Right atrium auricular region (tissue), 2 donors: ENCODE measurements around the gene PLGRKT. TPM values are rescaled to one million over a fixed set of nuclear protein-coding genes. Genes with fewer than 3 reads are reported as not detected.

Experiments
- DNase-seq: peaks from one replicate; pipeline ENCODE4 v3.0.0-alpha.2; 2019; ENCODE audit warnings: low spot score
- H3K27ac ChIP-seq, 2 donors: fragments of 200-600 bp; sonication (generic); 1 replicate in 1 of 2; 2 replicates in 1 of 2; pipeline ENCODE4 v1.5.1; 2016 to 2019
- H3K27me3 ChIP-seq, 2 donors: fragments of 200-600 bp; sonication (generic); one replicate each; pipeline versions ENCODE4 v1.5.1 to v1.6.0; 2017 to 2019
- H3K36me3 ChIP-seq: fragments of 200-600 bp; sonication (generic); one replicate; pipeline ENCODE4 v1.5.1; 2016
- H3K4me1 ChIP-seq, 2 donors: fragments of 200-600 bp; sonication (generic); one replicate each; pipeline versions ENCODE4 v1.5.1 to v1.6.0; 2017 to 2019
- H3K4me3 ChIP-seq, 2 donors: fragments of 200-600 bp; sonication (generic); 1 replicate in 1 of 2; 2 replicates in 1 of 2; pipeline ENCODE4 v1.5.1; 2017 to 2019; ENCODE audit warnings: mild to moderate bottlenecking in 1 of 2, moderate library complexity in 1 of 2
- H3K9me3 ChIP-seq, 2 donors: fragments of 200-600 bp; sonication (generic); one replicate each; pipeline ENCODE4 v1.5.1; 2019
- CTCF ChIP-seq, 2 donors: fragments of 200-600 bp; sonication (generic); IDR thresholded peaks; one replicate each; pipeline ENCODE4 v1.5.1; 2019; ENCODE audit warnings: antibody characterized with exemption in 2 of 2
- total RNA-seq, 2 donors: library from RNA; depleted of rRNA; stranded (reverse); fragments of >200 nt; gene quantifications; one replicate each; pipeline ENCODE4 v1.1.0, GENCODE V29; 2016

Gene PLGRKT
- total RNA-seq, 2 donors from 2014 or later: 17.6 to 30.4 TPM

GRCh38 chr9:5310851-5311250, 126.9 kb downstream of the PLGRKT start:
- Histone ChIP-seq H3K9me3 (peaks cover 0 to 14% of the 10 kb centered on the region in 2 donors), H3K27ac (no peak overlapping the region), H3K4me1 (no peaks in the 10 kb centered on the region), H3K27me3 (no peaks in the 10 kb centered on the region), H3K36me3 (no peaks in the 10 kb centered on the region), H3K4me3 (no peak overlapping the region)
- TF ChIP-seq CTCF (IDR thresholded peaks at IDR 0.05): no peak
- no peak for DNase-seq

Other genes starting within 250 kb of the PLGRKT start
- not detected for gene INSL4, start 206.5 kb downstream of the PLGRKT start, total RNA-seq
- under 1 TPM in 1 of 2 donors, not detected in 1; 0.41 TPM for gene RLN2, start 133.2 kb downstream of the PLGRKT start, total RNA-seq
- gene RLN1, start 98.0 kb downstream of the PLGRKT start, total RNA-seq: under 1 TPM in 1 of 2 donors, not detected in 1; 0.71 TPM
- 10 to 100 TPM in 1 of 2 donors, 1 to 10 TPM in 1; 6.6 to 14.1 TPM for gene CD274, start 12.6 kb upstream of the PLGRKT start, total RNA-seq
- gene PDCD1LG2, start 72.6 kb upstream of the PLGRKT start, total RNA-seq: 1 to 10 TPM; 2.2 to 2.9 TPM
- gene RIC1, start 191.2 kb upstream of the PLGRKT start, total RNA-seq: 10 to 100 TPM; 12.2 to 18.1 TPM